K562 (cell line): ENCODE data around the gene MLIP. TPM values are rescaled to one million over a fixed set of nuclear protein-coding genes. Genes with fewer than 3 reads are reported as not detected.

Source experiments
- CAMTA2 ChIP-seq: fragments of 250-450 bp; sonication (Bioruptor Pico); conservative IDR thresholded peaks from 2 replicates; pipeline ENCODE4 v1.5.1; 2022
- ELK1 ChIP-seq: sonication (generic); formaldehyde crosslinking; IDR thresholded peaks from 2 replicates; pipeline ENCODE4 v1.8.1; 2022; ENCODE audit warnings: missing genetic modification reagents
- EP300 ChIP-seq: IDR thresholded peaks from 2 replicates; pipeline ENCODE4 v1.6.1; 2012; ENCODE audit warnings: low read length, improper control_type of control experiment
- HNRNPUL1 ChIP-seq: fragments of 200-400 bp; formaldehyde crosslinking; IDR thresholded peaks from 2 replicates; pipeline ENCODE4 v1.6.1; 2017; ENCODE audit warnings: low read length
- MED1 ChIP-seq: sonication (generic); formaldehyde crosslinking; IDR thresholded peaks from 2 replicates; pipeline ENCODE4 v1.8.1; 2023; ENCODE audit warnings: missing genetic modification reagents, borderline replicate concordance
- MGA ChIP-seq: fragments of 450-650 bp; IDR thresholded peaks from 2 replicates; pipeline ENCODE4 v1.6.1; 2016; ENCODE audit warnings: mild to moderate bottlenecking, moderate library complexity
- NCOA4 ChIP-seq: fragments of 450-650 bp; IDR thresholded peaks from 2 replicates; pipeline ENCODE4 v1.6.1; 2018; ENCODE audit warnings: mild to moderate bottlenecking; ENCODE audit not compliant: partially characterized antibody
- NEUROD1 ChIP-seq: fragments of 150-350 bp; IDR thresholded peaks from 2 replicates; pipeline ENCODE4 v1.6.1; 2014; ENCODE audit warnings: borderline replicate concordance, low read length, low read depth; ENCODE audit not compliant: partially characterized antibody
- POLR3A ChIP-seq: IDR thresholded peaks from 2 replicates; pipeline ENCODE4 v1.6.1; 2011; ENCODE audit warnings: borderline replicate concordance, mild to moderate bottlenecking, moderate library complexity; ENCODE audit not compliant: insufficient read length, insufficient read depth; ENCODE audit errors: extremely low read depth
- PPARD ChIP-seq: fragments of 250-450 bp; sonication (Bioruptor Pico); IDR thresholded peaks from 2 replicates; pipeline ENCODE4 v1.8.0; 2022; ENCODE audit warnings: inconsistent platforms, mild to moderate bottlenecking, moderate library complexity
- SFPQ ChIP-seq: fragments of 200-400 bp; formaldehyde crosslinking; IDR thresholded peaks from 2 replicates; pipeline ENCODE4 v1.6.1; 2017; ENCODE audit warnings: mild to moderate bottlenecking, low read depth, low read length, moderate library complexity
- SMARCE1 ChIP-seq: fragments of 450-650 bp; IDR thresholded peaks from 2 replicates; pipeline ENCODE4 v1.7.1; 2016; ENCODE audit warnings: mild to moderate bottlenecking
- ZNF347 ChIP-seq: fragments of 450-650 bp; formaldehyde crosslinking; IDR thresholded peaks from 2 replicates; pipeline ENCODE4 v1.4.0; 2020; ENCODE audit warnings: low read depth, mild to moderate bottlenecking, moderate library complexity
- ZNF584 ChIP-seq: fragments of 200-800 bp; sonication (Bioruptor generic); IDR thresholded peaks from 2 replicates; pipeline ENCODE4 v1.6.1; 2016; ENCODE audit warnings: low read depth, mild to moderate bottlenecking, missing genetic modification characterization, missing compliant biosample characterization
- ZNF77 ChIP-seq: fragments of 250-450 bp; sonication (Bioruptor Pico); IDR thresholded peaks from 2 replicates; pipeline ENCODE4 v1.5.0; 2020
- polyA plus RNA-seq, 8 experiments: library from polyadenylated mRNA; depleted of rRNA in 4 of 8; stranded (reverse) in 5 of 8; unstranded in 3 of 8; fragments of >200 nt; fragmentation: Nextera tagmentation in 2 of 8; fragmentation: Illumina TruSeq in 1 of 8; extraction: Ambion mirVana in 2 of 8; extraction: Trizol in 1 of 8; gene quantifications; 2 replicates each; pipeline versions ENCODE4 v1.2.1 to v1.2.3, GENCODE V29; 2011 to 2014; ENCODE audit warnings: inconsistent platforms in 1 of 8, missing spikeins in 1 of 8
- total RNA-seq, 7 experiments: library from RNA; depleted of rRNA in 6 of 7; stranded (reverse); fragments of >200 nt in 6 of 7; fragmentation: Illumina TruSeq in 2 of 7; extraction: Trizol in 2 of 7; gene quantifications; 2 replicates each; pipeline versions ENCODE4 v1.2.1 to v1.2.3, GENCODE V29; 2011 to 2021; ENCODE audit warnings: low replicate concordance in 1 of 7

Gene MLIP
- total and polyA plus RNA-seq, 9 of the 15 experiments (the other 6 are each of a cell fraction or from before 2014, with no cell fraction given): not detected

DNA sequence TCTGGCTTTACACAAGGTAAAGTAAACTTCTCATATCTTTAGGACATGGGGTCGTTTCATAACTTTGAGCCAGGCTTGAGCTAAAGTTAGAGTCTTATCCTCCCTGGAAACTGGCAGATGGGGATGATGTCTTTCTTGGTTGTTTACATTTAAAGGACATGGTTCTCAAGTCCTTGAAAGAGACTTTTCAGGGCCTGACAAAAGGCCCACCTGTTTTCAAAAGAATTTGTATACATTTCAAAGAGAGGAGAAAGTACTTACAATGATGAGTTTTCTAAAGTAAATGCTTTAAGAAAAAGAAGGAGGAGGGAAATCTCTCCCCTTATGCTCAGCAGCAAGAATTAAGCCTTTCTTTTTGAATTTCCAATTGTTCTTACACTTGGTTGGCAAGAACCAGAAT is 151.3 kb downstream of the MLIP start (continued):
- TF ChIP-seq MGA (no peak), SMARCE1 (no peak), CAMTA2 (CRISPR knock-in tag) (no peak), ZNF347 (CRISPR knock-in tag) (no peak), ZNF584 (CRISPR knock-in tag) (no peak), SFPQ (no peak), ELK1 (no peak), NCOA4 (no peak), ZNF77 (CRISPR knock-in tag) (no peak), NEUROD1 (no peak), EP300 (no peak), HNRNPUL1 (no peak), MED1 (CRISPR knock-in tag) (no peak), POLR3A (no peak), PPARD (CRISPR knock-in tag) (no peak)
- TF ChIP-seq, all 486 proteins: peak for 0
